GM03348 (cell line): ENCODE data around the gene DHX29.

Experiments
- DNase-seq: peaks from one replicate; pipeline ENCODE4 v3.0.0; 2012; ENCODE audit warnings: low spot score

The DHX29 gene

DNA sequence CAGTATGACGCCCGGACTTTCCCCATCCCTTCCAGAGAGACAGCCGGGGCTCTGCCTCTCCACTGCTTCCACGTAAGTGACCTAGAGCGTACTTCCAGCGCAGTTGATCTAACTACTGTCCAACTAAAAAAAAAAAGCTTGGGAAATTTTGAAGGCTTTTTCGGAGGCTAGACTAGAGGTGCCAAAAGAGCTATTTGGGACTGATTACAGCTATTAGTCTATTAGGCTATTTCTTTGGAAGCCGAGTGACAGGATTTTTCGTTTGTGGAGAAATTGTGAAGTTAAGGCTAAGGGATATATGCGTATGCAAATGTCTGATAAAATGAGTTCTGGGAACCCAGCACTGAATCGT lies 75.6 kb downstream of the DHX29 start:
- no peak for DNase-seq

DNA sequence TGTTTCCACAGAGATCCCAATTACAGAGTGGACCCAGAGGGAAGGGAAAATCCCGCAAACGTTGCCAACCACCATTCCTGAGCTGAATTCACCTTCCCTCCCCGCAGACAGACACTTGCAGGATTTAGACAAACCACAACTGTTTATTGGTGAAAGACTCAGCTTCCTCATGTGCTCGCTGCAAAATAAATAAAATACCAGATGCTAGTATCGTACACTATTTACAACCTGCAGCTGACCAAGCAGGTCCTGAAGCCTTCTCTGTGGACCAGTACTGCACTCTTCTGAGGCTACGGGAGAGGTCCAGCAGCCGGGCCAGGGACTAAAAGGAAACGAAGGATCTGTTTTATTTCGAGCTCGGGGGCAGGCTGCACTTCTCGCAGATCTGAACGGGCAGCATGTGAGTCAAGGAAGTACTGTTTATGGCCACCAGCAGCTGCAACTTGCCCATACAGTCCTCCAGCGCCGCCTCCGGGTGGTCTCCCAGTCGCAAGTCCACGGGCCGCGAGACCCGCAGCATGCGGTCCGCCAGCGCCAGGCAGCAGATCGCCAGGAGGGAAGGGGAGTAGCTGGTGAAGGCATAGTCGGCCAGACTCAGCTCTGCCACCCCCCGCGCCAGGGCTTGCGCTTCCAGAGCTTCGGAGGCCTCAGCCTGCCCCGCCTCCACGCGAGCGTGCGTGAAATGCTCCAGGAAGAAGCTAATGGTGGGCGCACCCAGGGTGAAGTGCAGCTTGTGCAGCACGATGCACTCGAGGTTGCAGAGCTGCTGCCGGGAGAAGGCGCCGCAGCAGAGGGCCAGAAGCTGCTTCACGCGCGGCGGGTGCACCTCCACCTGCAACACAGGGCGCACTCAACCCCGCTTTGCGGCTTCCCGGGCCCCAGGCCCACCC lies 76.2 kb downstream of the DHX29 start:
- DNase-seq: no peak

DNA sequence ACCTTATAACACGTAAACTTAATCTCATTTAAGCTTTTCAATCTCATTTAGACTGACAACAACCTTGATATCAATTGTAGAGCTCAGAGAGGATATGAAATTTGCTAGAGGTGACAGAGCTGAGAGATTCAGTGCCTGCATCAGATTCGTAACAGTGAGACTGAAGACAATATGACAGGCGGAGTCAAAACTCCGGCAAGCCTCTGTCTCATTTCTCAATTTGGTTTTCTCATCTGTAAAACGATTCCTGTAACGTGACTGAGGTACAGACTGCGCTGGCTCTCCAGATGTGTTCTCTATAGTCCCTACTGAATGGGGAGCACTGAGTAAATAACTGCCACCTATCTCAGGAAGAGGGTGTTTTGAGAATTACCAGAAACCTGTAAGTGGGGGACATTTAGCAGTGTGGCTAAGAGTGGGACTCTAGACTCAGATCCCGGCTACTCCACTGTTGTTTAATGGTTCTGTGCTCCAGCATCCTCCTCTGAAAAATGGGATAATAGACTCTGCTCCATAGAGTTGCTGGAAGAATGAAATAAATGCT lies 77.3 kb downstream of the DHX29 start:
- no peak for DNase-seq

DNA sequence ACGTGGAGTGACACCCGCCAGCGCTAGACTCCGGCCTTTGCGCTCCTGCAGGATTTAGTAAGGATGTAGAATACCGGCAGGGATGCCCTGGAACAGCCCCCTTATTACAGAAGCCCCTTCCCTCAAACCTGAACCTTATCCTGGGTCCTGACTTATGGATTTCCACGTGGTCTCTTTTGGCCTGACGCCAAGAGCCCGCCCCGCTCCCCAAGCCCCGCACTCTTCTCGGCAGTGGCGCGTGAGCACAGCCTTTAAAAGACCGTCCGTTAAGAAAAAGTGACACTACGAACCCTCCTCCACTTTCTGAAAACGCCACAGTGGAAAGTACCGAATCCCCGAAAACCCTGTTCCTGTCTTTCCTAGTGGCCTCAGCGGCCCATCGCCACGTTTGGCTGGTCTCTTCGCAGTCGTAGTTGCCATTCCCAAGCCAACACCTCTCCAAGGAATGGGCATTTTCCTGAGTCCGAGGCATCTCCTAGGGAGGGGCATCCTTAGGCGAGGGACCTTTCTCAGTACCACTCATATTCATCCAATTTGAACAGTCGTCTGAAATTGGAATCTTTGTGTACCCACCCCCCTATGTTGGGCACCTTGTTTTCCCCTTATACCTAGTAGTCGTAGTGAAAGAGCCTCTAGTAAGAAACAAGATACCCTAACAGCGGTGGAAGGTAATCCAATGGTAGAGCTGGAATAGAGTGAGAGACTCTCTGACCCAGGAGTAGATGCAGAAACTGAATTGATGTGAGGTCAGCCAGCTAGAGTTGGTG lies 79.6 kb downstream of the DHX29 start:
- no peak for DNase-seq

DNA sequence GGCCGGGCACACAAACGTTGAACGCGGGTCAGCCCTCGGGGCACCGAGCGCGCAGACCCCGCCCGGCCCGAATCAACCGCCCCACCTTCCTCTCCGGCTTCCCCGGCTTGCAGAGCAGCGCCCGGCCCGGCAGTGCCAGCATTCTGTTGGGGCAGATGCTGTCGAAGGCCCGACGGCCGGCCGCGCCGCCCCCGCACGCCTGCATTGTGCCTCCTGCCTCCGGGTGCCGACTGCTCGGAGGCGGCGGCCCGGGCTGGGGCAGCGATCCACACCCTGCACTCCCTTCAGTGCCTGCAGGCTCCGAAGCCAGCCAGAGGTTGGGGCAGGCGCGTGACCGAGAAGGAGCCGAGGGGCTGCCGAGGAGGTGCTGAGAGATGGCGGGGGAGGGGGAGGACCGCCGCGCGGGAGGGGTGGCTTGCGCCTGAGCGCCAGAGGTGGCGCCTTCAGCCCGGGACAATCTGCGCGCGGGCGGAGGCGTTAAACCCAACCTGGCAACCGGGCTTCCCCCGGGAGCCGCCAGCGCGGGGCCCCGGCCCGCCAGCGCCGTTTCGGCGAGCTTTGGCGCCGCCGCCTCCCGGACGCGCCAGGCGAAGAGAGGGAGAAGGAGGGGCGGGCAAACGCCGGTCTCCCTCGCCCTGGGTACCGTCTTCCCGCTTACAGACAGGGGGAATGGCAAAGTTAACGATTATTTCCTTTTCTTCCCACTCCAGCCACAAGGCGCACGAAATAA lies 80.4 kb downstream of the DHX29 start, which contains the start of gene MCIDAS:
Gene MCIDAS (minus strand): TSS at position 382 of the 730 bp plus-strand sequence. CDS start 177 bp downstream, at position 205.
- DNase-seq: peak; percentile 76

DNA sequence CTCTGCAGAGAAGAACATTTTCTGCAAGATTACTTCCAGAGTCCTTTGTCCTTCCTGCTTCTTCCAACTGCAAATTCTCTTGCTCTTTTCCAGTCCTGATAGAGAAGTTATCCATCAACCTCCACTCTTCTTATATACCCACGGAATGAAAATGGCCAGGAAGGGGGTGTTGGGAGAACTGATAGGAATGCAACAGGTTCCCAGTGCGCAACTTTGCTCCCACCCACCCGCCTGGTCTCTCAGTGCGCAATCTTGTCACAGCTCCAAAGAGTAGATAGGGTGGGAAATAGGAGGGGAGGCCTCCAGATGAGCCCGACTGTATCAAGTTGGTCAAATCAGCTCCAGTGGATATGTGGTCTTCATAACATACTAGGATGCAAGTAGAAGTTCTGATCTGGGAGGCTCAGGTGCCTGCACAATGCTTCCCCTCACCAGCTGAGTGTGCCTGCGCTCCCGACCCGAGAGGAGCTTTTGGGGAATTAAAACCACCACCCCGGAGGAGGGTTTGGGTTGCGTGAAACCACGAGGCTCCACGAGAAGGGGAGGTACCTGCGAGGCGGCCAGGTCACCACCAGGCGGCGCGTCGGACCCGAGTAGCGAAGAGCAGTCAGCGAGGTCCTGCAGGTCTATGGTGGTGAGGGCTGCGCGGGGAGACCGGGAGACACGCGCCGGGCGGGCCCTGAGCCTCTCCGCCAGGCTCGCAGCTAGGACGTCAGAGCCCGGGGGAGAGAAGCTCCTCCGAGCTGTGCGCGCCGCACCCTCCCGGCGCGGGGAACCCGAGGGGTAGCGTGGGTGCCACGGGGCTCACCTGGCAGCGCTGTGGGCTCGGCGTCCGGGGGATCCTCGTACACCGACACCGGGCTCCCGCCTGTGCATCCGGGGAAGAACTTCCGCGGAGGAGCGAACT lies 81.2 kb downstream of the DHX29 start:
- DNase-seq: peak; percentile 58

DNA sequence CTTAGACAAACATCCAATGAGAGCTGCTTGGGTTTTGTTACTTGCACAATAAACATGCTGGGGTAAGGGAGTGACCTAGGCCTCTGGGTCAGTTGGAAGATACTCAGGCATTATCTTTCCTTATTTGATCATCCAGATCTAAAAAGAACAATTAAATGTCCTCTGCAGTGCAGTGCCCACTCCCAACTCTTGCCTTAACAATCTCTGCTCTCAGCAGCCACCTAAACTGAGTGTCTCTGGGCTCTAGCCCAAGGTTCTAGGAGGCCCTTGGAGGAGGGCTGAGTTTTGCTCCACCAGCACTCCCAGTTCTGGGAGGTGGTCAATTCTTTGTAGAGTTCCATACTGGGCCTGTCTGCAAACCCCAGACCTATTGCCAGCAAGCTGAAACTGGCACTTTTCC lies 82.1 kb downstream of the DHX29 start:
- DNase-seq: no peak

DNA sequence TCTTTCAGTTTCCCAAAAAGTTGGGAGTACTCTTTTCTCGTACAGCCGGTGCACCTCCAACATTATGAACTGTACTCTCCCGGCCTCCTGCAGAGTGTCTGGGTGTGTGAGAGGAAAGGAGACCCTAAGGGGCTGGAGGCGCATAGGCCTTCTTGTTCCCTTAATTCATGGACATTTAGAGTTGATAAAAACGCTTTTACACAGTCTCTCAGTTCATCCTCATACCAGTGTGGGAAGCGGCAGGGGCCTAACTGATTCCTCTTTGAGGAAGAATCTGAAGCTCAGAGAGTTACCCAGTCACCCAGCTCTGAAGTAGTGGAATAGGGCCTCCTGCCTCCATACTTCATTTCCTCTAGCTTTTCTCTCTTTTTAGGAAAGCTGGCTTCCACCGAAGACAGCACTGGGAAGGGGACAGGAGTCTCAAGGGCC lies 83.7 kb downstream of the DHX29 start:
- no peak for DNase-seq

DNA sequence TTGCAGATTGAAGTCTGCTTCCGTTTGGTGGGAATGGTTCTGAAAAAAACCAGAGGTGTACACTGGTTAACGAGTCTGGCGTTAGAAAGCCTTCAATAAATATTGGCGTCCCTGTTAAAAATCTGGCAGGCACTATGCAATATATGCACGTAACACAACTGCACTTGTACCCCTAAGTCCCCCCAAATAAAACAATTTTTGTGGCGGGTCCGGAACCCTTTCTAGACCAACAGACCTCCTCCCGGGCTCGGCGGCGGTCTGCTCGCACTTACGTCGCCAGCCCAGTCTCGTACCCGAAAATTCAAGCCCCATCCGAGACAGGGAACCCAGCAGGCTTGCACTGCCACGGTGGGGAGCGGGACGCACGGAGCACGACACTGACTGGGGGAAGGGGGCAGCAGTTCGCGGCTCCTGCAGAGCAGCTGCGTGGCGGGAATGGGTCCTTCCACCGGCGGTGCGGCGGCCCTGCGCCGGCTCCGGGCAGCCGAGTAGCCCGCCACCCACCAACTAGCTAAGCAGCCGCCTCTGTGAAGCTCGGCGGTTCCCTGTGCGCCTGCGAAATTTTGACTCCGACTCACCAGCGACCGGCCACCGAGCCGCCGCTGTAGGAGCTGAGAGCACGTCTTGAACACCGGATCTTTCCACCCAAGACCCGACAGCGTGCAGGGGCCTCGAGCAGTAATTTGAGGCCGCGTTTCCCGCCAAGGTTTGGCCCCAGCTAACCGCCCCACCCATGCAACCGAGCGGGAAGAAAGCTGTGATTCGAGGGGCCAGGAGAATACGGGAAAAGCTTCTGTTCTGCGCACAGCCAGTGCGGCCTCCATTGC lies 84.3 kb downstream of the DHX29 start:
- no peak for DNase-seq

DNA sequence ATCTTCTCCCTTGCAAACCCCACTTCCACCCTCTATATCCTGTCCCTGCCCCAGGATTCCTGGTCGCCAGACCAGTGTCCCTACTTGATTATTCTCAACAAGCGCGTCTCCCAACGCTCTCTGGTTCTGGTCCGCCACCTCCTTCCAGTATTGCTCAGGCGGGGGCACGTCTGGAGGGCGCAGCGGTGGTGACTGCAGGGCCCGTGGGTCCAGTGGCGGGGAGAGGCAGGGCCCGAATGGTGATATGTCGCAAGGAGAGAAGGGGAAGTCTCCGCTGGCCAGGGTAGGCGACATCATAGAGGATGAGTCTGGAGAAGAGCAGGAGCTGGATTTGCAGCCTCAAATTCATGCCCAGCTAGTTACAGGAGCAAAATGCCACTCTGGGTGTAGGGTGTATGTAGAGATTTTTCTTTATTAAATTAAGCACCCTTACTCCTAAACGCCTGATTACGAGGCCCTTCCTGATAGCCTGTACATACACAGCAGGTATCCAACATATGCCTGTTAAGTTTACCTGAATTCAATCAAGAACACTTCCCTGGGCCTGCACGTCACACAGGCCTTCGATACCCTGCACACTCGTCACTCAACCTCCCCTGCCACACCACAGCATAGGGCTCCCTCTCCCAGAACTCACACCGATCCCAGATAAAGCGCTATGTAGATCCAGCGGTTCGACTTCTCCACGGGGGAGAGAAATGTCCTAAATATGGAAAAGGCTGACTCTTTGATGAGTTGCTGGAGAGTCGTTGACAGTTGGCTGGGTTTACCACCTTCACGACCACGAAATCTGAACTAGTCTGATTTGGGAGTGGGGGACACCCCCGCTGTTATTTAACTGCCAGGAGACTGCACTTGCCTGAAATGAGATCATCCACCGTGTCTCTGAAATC lies 85.2 kb downstream of the DHX29 start:
- DNase-seq: no peak

DNA sequence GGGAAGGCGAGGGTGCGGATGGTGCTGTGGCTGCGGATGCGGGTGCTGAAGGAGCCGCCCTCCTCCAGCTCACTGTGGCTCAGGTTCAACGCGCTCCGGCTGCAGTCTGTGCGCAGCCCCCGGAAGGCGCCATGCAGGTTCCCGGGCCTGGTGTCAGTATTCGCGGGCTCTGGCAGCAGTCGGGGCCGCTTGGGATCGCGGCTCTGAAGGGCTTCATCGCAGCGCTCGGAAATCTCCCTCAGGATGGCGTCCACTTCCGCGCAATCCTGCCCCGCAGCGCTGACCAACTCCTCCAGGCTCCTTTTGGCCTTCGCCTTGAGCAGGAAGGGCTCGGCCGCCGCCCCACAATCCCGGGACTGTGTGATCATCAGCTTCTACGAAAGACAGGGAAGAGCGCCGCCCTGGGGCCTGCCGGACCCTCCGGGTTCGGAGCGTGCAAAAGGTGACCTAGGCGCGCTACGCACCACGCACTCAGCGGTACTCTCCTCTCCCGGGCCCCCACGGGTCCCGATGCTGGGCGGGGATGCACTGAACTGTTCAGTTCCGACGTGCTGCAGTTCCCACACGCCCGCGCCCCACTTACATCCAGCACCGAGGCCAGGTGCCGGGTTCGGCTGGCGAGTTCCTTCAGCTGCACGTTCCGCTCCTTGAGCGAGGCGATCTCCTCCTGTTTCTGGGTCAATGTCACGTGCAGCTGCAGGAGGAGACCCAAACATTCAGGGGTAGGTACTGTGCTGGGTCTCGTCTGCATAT lies 86.9 kb downstream of the DHX29 start:
- peak; percentile 45 for DNase-seq

DNA sequence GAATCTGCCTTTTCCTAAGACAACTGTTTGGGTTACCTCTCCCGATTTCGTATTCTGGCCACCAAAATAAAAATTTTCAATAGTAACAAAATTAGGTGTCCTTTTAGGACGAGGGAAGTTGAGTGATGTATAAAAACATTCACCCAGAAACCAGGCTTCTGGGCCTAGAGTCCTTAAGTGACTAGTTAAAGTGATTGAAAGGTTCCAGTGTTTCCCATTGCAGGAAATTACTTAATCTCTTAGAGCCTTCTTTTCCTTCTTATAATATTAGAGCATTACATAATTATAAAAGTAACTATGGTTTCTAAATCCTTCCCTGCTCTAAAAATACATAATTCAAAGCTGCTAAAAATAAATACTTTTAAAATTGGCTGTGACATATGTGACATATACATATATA lies 87.7 kb downstream of the DHX29 start:
- no peak for DNase-seq

DNA sequence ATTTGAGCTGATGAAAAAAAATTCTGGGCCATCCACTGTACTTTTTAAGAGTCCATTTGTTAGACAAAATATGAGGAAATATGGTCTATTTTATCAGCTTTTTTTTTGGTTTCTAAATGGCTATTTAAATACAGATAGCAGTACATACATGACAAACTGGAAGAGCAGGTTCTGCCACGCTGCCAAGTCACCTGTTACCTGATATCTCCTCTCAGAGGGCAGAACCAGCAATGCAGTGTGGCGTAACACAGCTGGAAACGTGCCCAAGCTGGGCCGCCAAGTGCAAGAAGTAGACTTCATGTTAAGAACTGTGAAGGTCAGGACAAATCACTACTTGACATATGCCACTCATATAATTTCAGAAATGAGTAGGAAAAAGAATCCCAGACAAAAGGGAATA lies 88.5 kb downstream of the DHX29 start:
- no peak for DNase-seq

DNA sequence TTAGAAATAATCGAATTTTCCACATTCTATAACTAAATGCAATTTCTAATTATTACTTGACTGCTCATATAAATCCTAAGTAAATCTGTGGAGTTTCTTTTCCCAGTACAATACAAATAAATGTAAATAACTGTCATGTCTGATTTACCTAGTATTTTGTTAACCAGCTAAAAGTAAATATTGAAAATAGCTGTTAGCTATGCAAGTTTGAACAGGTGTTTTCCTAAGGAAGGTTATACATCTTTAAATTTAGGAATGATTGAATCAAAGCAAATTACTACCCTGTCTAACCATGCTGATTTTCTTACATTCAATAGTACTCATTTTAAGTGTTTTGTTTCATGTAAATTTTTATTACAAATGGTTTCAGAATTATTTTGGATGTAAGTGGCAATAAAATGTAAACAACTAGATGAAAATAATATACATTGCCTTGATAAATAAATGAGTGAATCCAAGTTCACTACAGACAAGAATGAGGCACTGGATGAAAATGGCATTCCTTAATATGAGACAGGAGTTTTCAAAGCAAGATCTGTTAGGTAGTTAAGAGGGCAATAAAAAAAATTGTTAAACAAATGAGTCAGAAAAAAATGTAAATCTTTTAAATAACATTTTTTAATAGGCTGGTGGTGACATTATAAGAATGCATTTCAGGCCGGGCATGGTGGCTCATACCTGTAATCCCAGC lies 96.2 kb downstream of the DHX29 start:
- no peak for DNase-seq
